Activated T-helper 2 cell treated with anti-CD3 and anti-CD28 coated beads, Interferon-gamma antibody, Interleukin-2, Interleukin-4, amounts not matched to agents 10 μg/mL and 5 μg/mL and 100 μg/mL, durations not matched to agents 14 hours and 24 hours and 36 hours (primary cell): ENCODE measurements around the gene CD2BP2. TPM values are rescaled to one million over a fixed set of nuclear protein-coding genes. Genes with fewer than 3 reads are reported as not detected.

Source experiments
- DNase-seq: peaks from one replicate; pipeline ENCODE4 v3.0.0; 2021; ENCODE audit warnings: low spot score
- H3K27ac Mint-ChIP-seq: one replicate; pipeline ENCODE4 v1.8.0; 2021; ENCODE audit warnings: mixed read lengths
- H3K27me3 Mint-ChIP-seq: one replicate; pipeline ENCODE4 v1.8.0; 2021; ENCODE audit warnings: low read depth, mixed read lengths
- H3K36me3 Mint-ChIP-seq: one replicate; pipeline ENCODE4 v1.8.0; 2021; ENCODE audit warnings: low read depth, mixed read lengths
- H3K4me1 Mint-ChIP-seq: one replicate; pipeline ENCODE4 v1.8.0; 2021; ENCODE audit warnings: low read depth, mixed read lengths
- H3K4me3 Mint-ChIP-seq: one replicate; pipeline ENCODE4 v1.8.0; 2021; ENCODE audit warnings: low read depth, mild to moderate bottlenecking, moderate library complexity, mixed read lengths
- H3K9me3 Mint-ChIP-seq: one replicate; pipeline ENCODE4 v1.8.0; 2021; ENCODE audit warnings: mixed read lengths
- intact Hi-C: fragments of 100-400 bp; cut with micrococcal nuclease; formaldehyde crosslinking; loops from one replicate; pipeline ENCODE4 v1.15.1; 2023
- total RNA-seq: library from RNA; stranded (reverse); gene quantifications from 2 replicates; pipeline ENCODE4 v1.2.3, GENCODE V29; 2022

Gene CD2BP2
- total RNA-seq, 1 donor from 2014 or later = 80.1 TPM

DNA sequence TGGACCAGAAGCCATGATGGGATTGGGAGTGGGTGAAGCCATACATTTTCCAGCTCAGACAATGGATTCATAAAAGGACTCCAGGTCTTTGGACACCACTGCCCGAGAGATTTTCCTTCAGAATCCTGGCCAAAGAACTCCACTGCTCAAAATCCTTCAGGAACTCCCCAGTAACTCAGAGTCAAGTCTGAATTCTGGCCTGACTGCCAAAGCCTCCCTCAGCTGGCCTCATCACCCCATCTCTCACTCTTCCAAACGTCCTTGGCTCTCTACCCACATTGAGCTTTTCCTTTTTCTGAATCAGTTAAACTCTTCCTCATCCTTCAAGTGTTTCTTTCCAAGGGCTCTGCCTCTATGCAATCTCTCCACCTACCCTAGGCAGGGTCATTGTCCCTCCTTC is 28.4 kb upstream of the CD2BP2 start:
- Mint-ChIP-seq H3K4me1 (peaks cover 32% of the 10 kb centered on the region), H3K27me3 (no peaks in the 10 kb centered on the region), H3K36me3 (peaks cover 29% of the 10 kb centered on the region), H3K4me3 (peak overlapping the region; percentile 81), H3K9me3 (no peaks in the 10 kb centered on the region), H3K27ac (peak overlapping the region; percentile 97)
- intact Hi-C loops = no loop called here
- DNase-seq = no peak

DNA sequence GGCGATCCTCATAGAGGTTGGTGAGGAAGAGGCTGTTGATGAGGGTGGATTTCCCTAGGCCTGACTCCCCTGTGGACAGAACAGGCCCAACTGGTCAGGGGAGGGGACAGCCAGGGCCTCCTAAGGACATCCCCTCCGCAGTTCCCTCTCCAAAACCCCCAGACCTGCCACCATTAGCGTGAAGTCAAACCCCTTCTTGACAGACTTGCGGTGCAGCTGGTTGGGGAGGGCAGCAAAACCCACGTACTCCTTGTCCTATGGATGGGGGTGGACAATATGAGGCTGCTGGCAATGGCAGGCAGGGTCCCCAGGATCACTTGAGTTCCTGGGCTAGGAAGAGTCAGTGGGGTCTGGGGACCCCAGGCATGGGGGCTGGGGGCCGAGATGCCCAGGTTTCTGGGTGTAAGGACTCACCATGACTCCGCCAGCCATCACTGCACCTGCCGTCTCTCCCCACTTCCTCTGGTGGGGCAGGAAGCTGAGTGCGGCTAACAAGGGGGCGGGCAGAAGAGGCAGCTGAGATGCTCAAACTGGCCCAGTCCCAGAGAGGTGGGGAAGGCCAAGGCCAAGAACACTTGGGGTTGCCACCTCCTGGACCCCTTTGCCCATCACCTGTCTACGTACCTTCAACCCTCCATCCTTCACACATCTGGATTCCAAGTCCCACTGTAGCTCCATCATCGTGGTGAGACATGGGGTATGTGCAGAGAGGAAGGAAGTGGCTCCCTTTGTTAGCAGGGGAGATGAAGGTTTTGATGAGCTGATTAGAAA is 27.2 kb upstream of the CD2BP2 start, which contains the start of gene SEPTIN1:
TSS of gene SEPTIN1 (minus strand) at position 451 of the 771 bp plus-strand sequence. CDS start at position 432, 19 bp downstream.
- peak; percentile 72 for DNase-seq
- Mint-ChIP-seq H3K4me1 (peaks cover 39% of the 10 kb centered on the region), H3K27ac (peak within 1 kb of the TSS; percentile 97), H3K27me3 (no peaks in the 10 kb centered on the region), H3K36me3 (peaks cover 33% of the 10 kb centered on the region), H3K9me3 (no peaks in the 10 kb centered on the region), H3K4me3 (peak within 1 kb of the TSS; percentile 81)
- intact Hi-C loops = loop anchor here (1.0 kb wide), 1 partner anchor 13 kb away; the partner anchor contains the start of gene ZNF48

DNA sequence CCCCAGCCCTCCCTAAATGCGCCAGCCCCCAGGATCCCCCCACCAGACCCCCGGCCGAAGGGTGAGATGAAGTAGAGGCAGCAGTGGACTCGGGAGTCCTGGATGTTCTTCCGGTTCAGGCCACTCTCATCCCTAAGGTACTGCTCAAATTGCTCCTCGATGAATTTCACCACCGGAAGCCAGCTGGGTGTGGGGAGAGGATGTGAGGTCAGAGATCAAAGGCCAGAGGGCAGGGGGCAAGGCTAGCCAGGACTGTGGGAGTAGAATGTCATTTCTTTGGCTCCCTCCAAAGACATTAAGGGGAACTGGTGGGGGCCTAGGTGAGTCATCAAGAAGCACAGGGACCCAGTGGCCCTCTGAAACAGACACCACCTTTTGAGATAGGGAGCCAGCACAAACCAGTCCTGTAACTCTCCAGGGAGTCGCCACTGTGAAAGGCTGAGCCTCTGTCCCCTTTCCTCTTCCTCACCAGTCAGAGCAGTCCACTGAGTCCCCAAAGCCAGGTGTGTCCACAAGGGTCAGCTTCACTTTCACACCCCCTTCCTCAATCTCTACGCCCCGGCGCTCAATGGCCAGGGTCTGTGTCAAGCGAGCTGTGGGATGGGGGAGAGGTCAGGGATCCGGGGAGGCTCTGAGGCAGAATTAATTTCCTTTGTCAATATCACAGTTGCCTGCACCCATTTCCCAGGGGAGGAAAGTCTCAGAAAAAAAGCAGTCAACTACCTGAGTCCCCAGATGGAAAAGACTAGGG is 26.4 kb upstream of the CD2BP2 start:
- intact Hi-C loops = loop anchor here (1.0 kb wide), 1 partner anchor 14 kb away; the partner anchor contains the start of gene ZNF48
- Mint-ChIP-seq H3K4me1 (peaks cover 41% of the 10 kb centered on the region), H3K27ac (peak overlapping the region; percentile 97), H3K36me3 (peaks cover 33% of the 10 kb centered on the region), H3K9me3 (no peaks in the 10 kb centered on the region), H3K27me3 (no peaks in the 10 kb centered on the region), H3K4me3 (peak overlapping the region; percentile 81)
- no peak for DNase-seq

DNA sequence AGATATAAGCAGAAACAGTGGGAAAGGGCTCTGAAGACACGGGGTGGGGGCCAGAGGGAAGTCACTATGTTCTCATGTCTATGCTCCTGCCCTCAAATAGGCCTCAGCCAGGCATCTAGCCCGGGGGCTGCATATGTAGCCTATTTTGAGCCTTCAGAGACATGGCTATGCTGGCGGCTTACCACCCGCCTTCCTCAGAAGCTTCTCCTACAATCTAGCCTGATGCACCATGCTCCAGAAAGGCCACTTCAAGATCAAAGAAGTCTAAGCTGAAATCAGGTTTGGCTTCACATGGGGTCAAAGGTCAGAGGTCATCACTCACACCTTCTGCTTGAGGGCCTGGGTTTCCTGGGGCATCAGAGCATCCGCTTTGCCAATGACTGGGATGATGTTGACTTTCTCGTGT is 25.7 kb upstream of the CD2BP2 start:
- Mint-ChIP-seq H3K27me3 (no peaks in the 10 kb centered on the region), H3K4me1 (peaks cover 41% of the 10 kb centered on the region), H3K9me3 (no peaks in the 10 kb centered on the region), H3K36me3 (peaks cover 33% of the 10 kb centered on the region), H3K27ac (peak overlapping the region; percentile 97), H3K4me3 (peak overlapping the region; percentile 81)
- intact Hi-C loops = no loop called here
- DNase-seq = no peak

DNA sequence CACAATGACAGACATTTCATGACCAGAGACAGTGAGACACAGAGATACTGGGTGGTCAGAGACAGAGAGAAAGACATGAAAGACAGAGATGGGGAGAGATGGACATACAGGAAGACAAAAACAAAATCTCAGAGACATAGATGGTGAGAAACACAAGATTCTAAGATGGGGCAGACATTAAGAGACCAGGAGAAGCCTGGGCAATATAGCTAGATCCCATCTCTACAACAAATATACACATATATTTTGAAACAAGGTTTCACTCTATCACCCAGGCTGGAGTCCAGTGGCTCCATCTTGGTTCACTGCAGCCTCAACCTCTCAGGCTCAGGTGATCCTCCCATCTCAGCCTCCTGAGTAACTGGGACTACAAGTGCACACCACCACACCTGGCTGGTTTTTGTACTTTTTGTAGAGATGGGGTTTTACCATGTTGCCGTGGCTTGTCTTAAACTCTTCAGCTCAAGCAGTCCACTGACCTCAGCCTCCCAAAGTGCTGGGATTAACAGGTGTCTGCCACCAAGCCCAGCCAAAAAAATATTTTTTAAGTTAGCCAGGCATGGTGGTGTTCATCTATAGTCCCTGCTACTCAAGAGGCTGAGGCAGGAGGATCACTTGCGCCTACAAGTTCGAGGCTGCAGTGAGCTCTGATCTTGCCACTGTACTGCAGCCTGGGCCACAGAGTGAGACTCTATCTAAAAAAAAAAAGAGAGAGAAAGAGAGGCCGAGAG is 25.1 kb upstream of the CD2BP2 start:
- Mint-ChIP-seq H3K27ac (peak overlapping the region; percentile 97), H3K4me3 (peak overlapping the region; percentile 81), H3K9me3 (no peaks in the 10 kb centered on the region), H3K4me1 (peaks cover 41% of the 10 kb centered on the region), H3K27me3 (no peaks in the 10 kb centered on the region), H3K36me3 (peaks cover 33% of the 10 kb centered on the region)
- no peak for DNase-seq
- intact Hi-C loops = no loop called here

DNA sequence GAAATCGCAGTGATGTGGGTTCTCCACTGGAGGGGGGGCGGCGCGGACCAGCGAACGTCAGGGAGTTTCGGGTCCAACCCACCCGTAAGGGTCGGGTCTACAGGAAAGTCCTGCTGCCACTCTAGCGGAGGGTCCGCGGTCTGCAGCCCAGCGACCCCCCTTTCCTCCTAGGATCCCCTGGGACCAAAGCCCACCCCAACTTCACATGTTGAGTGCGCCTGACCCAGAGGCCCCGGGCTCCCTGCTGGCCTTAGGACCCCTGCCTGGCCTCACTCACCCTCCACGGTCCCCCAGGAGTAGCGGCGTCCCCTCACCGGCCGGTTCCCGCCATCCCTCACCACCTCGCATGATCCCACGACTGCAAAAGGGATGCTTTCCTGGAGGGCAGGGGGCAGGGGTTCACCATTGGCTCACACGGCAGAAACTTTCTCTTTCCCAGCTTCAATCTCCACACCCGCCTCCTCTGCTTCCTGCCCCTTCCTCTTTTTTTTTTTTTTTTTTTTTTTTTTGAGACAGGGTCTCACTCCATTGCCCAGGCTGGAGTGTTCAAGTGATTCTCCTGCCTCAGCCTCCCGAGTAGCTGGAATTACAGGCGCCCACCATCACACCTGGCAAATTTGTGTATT is 24.2 kb upstream of the CD2BP2 start:
- intact Hi-C loops = loop anchor here (2.0 to 10.0 kb wide), 4 partner anchors 28 to 574 kb away; partner anchors contain the start of genes FBRS, ITGAL, MAZ and ZNF771
- no peak for DNase-seq
- Mint-ChIP-seq H3K36me3 (peaks cover 33% of the 10 kb centered on the region), H3K27ac (peak overlapping the region; percentile 99), H3K27me3 (no peaks in the 10 kb centered on the region), H3K4me1 (peaks cover 41% of the 10 kb centered on the region), H3K4me3 (peak overlapping the region; percentile 81), H3K9me3 (no peaks in the 10 kb centered on the region)

DNA sequence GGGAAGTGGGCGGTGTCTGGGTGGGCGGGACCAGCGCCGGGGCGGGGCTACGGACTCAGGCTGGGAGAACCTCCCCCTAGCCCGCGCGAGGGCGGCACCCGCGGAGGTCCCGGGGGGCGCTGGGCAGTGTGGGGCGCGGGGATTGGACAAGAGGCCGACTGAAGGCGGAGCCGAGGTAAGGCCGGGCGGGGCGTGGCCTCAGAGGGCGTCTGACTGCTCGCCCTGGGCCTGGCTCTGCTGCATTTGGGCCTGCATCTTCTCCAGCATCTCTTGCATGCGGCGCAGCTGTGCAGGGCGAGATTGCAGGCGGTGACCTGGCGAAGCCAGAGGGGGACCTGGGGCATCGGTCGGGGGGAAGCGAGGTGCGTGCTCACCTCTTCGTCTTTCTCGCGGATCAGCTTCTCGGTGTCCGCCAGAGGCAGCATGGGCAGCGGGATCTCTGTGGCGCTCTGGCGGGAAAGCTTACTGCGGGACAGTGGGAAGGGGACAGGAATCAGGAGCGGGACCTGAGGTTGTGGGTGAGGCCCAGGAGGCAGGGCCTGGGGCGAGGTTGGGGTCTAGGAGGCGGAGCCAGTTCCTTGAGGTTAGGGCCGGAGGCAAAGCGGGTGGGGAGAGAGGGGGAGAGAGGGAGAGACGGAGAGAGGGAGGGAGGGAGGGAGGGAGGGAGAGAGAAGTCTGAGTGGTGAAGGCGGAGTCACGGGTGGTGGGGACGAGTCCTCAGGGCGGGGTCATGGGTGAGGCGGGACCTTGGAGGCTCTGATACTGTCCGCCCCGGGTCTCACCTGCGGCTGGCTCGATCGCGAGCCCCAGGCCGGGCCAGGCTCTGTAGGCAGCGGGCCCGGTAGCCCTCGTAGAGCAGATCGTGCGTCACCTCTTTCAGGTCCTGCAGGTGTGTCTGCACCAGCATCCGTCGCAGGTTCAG is 23.4 kb upstream of the CD2BP2 start:
- Mint-ChIP-seq H3K4me1 (peaks cover 37% of the 10 kb centered on the region), H3K9me3 (no peaks in the 10 kb centered on the region), H3K4me3 (peak overlapping the region; percentile 81), H3K27me3 (no peaks in the 10 kb centered on the region), H3K27ac (peak overlapping the region; percentile 99), H3K36me3 (peaks cover 33% of the 10 kb centered on the region)
- peak; percentile 97 for DNase-seq
- intact Hi-C loops = loop anchor here (1.0 to 10.0 kb wide), 5 partner anchors 8 to 574 kb away; partner anchors contain the start of genes FBRS, ITGAL, MAZ and TBC1D10B

DNA sequence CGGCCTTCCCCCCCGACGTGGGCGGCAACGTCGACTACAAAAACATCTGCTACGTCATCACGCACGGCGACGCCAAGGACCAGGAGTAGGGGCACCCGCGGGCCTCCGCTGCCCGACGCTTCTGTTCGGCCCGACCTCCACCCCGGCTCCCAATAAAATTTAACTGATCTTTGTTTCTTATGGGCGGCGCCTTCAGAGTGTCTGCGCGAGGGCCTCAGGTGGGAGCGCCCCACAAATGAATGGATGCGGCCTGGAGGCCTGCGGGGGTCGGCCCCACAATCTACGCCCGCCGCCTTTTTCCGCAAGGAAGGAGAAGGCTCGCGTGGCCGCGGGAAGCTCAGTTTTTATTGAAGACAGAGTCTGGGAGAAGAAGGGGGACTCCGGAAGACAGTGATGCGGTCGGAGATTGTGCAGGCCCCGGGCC is 22.7 kb upstream of the CD2BP2 start:
- intact Hi-C loops = loop anchor here (1.0 to 10.0 kb wide), 5 partner anchors 8 to 573 kb away; partner anchors contain the start of genes FBRS, ITGAL, MAZ and TBC1D10B
- H3K4me3 Mint-ChIP-seq = peak overlapping the region; percentile 81
- H3K27me3 Mint-ChIP-seq = no peaks in the 10 kb centered on the region

DNA sequence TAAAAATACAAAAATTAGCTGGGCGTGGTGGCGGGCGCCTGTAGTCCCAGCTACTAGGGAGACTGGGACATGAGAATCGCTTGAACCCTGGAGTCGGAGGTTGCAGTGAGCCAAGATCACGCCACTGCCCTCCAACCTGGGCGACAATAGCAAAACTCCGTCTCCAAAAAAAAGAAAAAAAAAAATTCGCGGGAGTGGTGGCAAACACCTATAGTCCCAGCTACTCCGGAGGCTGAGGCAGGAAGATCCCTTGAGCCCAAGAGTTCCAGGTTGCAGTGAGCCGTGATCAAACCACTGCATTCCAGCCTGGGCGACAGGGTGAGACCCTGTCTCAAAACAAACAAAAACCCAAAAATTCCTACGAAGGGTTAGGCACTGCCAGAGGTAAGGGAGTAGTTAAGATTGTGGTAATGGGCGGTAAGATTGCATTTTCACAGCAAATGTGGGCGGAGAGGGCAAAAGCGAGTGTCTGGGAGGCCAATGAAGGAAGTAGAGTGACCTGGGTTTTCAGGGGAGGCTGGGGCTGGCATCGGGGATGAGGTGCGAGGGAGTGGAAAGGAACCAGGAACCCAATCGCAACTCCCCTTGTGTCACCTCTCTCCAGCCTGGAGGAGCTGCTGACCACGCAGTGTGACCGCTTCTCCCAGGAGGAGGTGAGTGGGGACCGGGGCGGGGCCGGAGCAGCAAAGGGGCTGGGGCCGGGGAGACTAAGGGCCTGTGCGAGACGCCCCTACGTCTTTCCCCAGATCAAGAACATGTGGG is 22.1 kb upstream of the CD2BP2 start:
- no peak for DNase-seq
- H3K27me3 Mint-ChIP-seq = no peaks in the 10 kb centered on the region
- H3K36me3 Mint-ChIP-seq = peaks cover 29% of the 10 kb centered on the region
- H3K9me3 Mint-ChIP-seq = no peaks in the 10 kb centered on the region
- peaks cover 33% of the 10 kb centered on the region for H3K4me1 Mint-ChIP-seq
- peak overlapping the region; percentile 81 for H3K4me3 Mint-ChIP-seq
- intact Hi-C loops = loop anchor here (5.0 to 10.0 kb wide), 2 partner anchors 95 to 572 kb away; partner anchors contain the start of genes ITGAL and MAZ
- peak overlapping the region; percentile 99 for H3K27ac Mint-ChIP-seq

More for the DNA sequence above, 22.7 kb upstream of the CD2BP2 start:
- peak; percentile 81 for DNase-seq
- Mint-ChIP-seq H3K27ac (peak overlapping the region; percentile 99), H3K4me1 (peaks cover 36% of the 10 kb centered on the region), H3K36me3 (peaks cover 33% of the 10 kb centered on the region), H3K9me3 (no peaks in the 10 kb centered on the region)

DNA sequence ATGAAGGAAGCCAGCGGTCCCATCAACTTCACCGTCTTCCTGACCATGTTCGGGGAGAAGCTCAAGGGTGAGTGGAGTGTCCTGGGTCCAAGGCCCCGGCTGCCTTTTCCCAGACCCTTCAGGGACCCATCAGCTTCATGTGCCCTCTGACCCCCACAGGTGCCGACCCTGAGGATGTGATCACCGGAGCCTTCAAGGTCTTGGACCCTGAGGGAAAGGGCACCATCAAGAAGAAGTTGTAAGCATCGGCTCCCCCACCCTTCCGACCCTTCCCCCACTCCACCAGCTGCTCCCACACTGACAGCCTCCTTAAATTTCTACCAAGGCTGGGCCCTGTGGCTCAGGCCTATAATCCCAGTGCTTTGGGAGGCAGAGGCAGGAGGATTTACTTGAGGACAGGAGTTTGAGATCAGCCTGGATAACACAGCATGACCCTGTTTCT is 21.4 kb upstream of the CD2BP2 start:
- H3K9me3 Mint-ChIP-seq = no peaks in the 10 kb centered on the region
- peaks cover 35% of the 10 kb centered on the region for H3K4me1 Mint-ChIP-seq
- peaks cover 26% of the 10 kb centered on the region for H3K36me3 Mint-ChIP-seq
- no peak overlapping the region for H3K4me3 Mint-ChIP-seq
- peak overlapping the region; percentile 9 for H3K27ac Mint-ChIP-seq
- no peaks in the 10 kb centered on the region for H3K27me3 Mint-ChIP-seq
- DNase-seq = no peak
- intact Hi-C loops = loop anchor here (5.0 to 10.0 kb wide), 2 partner anchors 96 to 572 kb away; partner anchors contain the start of genes ITGAL and MAZ
